Endometrium (tissue), 2 donors: ENCODE measurements around the gene AUTS2.
"Not testable (repeated sequence)": the region's sequence is repeated elsewhere in the genome, so short reads cannot be mapped to it uniquely, and the experiment has no call there.

Source experiments
- FAIRE-seq: peaks from 2 replicates; lab custom pipeline; 2012; peaks lifted over from hg19 to GRCh38; lab: Jason Lieb, UNC
- donor health status: control.
- donor health status: control.

The AUTS2 gene

GRCh38 chr7:70349819-70350218 is 751.5 kb downstream of the AUTS2 start:
- no peak for FAIRE-seq

GRCh38 chr7:70352088-70352487 is 753.8 kb downstream of the AUTS2 start:
- no peak for FAIRE-seq

GRCh38 chr7:70352906-70353305 is 754.6 kb downstream of the AUTS2 start:
- no peak for FAIRE-seq

GRCh38 chr7:70353330-70353945 is 755.2 kb downstream of the AUTS2 start:
- no peak for FAIRE-seq

- FAIRE-seq, result no peak
These were observed 755.7 kb downstream of the AUTS2 start for GRCh38 chr7:70353946-70354335.

- FAIRE-seq, result no peak
These were observed 756.3 kb downstream of the AUTS2 start for GRCh38 chr7:70354409-70355169.

GRCh38 chr7:70355198-70356020 is 757.1 kb downstream of the AUTS2 start:
- FAIRE-seq, result no peak

GRCh38 chr7:70356085-70356786 is 758.0 kb downstream of the AUTS2 start:
- FAIRE-seq, result no peak

- FAIRE-seq, result no peak
These were observed 758.6 kb downstream of the AUTS2 start for GRCh38 chr7:70356787-70357328.

- no peak for FAIRE-seq
These were observed 762.3 kb downstream of the AUTS2 start for GRCh38 chr7:70360557-70360956.

- no peak for FAIRE-seq
These were observed 763.5 kb downstream of the AUTS2 start for GRCh38 chr7:70361821-70362220.

GRCh38 chr7:70364393-70364792 is 766.1 kb downstream of the AUTS2 start:
- not testable (repeated sequence) for FAIRE-seq

GRCh38 chr7:70371652-70372051 is 773.4 kb downstream of the AUTS2 start:
- FAIRE-seq, result no peak

GRCh38 chr7:70372768-70373515 is 774.7 kb downstream of the AUTS2 start:
- peak; percentile 90 for FAIRE-seq

- no peak for FAIRE-seq
These were observed 776.7 kb downstream of the AUTS2 start for GRCh38 chr7:70374772-70375533.

- no peak for FAIRE-seq
These were observed 778.3 kb downstream of the AUTS2 start for GRCh38 chr7:70376561-70377031.

GRCh38 chr7:70377957-70378356 is 779.7 kb downstream of the AUTS2 start:
- FAIRE-seq, result no peak

GRCh38 chr7:70379210-70379609 is 780.9 kb downstream of the AUTS2 start:
- FAIRE-seq, result no peak

- FAIRE-seq, result peak; percentile 61
These were observed 782.2 kb downstream of the AUTS2 start for GRCh38 chr7:70380421-70381015.
